ENCODE results near the gene SLC39A1.

SLC39A1 gene

GRCh38 chr1:153958961-153959260 lies 4.4 kb downstream of the SLC39A1 start:
- Histone ChIP-seq H3K36me3 (ENCODE audit: control insufficient read depth in 1 of 2, insufficient read depth in 2 of 2, low read length in 2 of 2) (peaks cover 13 to 14% of the 10 kb centered on the region in 2 donors), H3K27me3 (ENCODE audit: low read depth, low read length) (no peaks in the 10 kb centered on the region), H3K9me3 (ENCODE audit: control insufficient read depth in 1 of 2, low read length in 2 of 2) (no peaks in the 10 kb centered on the region), H3K27ac (ENCODE audit: low read length) (peak overlapping the region; percentile 73), H3K4me3 (ENCODE audit: low read depth in 1 of 2, low read length in 2 of 2) (peak overlapping the region; percentile 80 to 91), H3K4me1 (ENCODE audit: control insufficient read depth in 1 of 2, insufficient read depth in 2 of 2, low read length in 2 of 2) (peaks cover 32 to 52% of the 10 kb centered on the region in 2 donors)

GRCh38 chr1:153958111-153958960 lies 5.0 kb downstream of the SLC39A1 start, which contains the start of gene CRTC2:
TSS of gene CRTC2 (minus strand) at chr1:153958612. CDS start at chr1:153958497, 115 bp downstream.
- Histone ChIP-seq H3K36me3 (ENCODE audit: control insufficient read depth in 1 of 2, insufficient read depth in 2 of 2, low read length in 2 of 2) (peaks cover 14% of the 10 kb centered on the region in 2 donors), H3K27ac (ENCODE audit: low read length) (peak within 1 kb of the TSS; percentile 73), H3K4me1 (ENCODE audit: control insufficient read depth in 1 of 2, insufficient read depth in 2 of 2, low read length in 2 of 2) (peaks cover 32 to 52% of the 10 kb centered on the region in 2 donors), H3K4me3 (ENCODE audit: low read depth in 1 of 2, low read length in 2 of 2) (peak within 1 kb of the TSS; percentile 80 to 91), H3K9me3 (ENCODE audit: control insufficient read depth in 1 of 2, low read length in 2 of 2) (no peaks in the 10 kb centered on the region), H3K27me3 (ENCODE audit: low read depth, low read length) (no peaks in the 10 kb centered on the region)

- peak overlapping the region; percentile 73 for H3K27ac ChIP-seq (ENCODE audit: low read length)
- peak overlapping the region; percentile 80 to 91 for H3K4me3 ChIP-seq (ENCODE audit: low read depth in 1 of 2, low read length in 2 of 2)
- H3K36me3 ChIP-seq (ENCODE audit: control insufficient read depth in 1 of 2, insufficient read depth in 2 of 2, low read length in 2 of 2) = peaks cover 14 to 15% of the 10 kb centered on the region in 2 donors
- H3K9me3 ChIP-seq (ENCODE audit: control insufficient read depth in 1 of 2, low read length in 2 of 2) = no peaks in the 10 kb centered on the region
- no peaks in the 10 kb centered on the region for H3K27me3 ChIP-seq (ENCODE audit: low read depth, low read length)
- H3K4me1 ChIP-seq (ENCODE audit: control insufficient read depth in 1 of 2, insufficient read depth in 2 of 2, low read length in 2 of 2) = peaks cover 32 to 52% of the 10 kb centered on the region in 2 donors
Measured at GRCh38 chr1:153957744-153958110, 5.6 kb downstream of the SLC39A1 start.

- Histone ChIP-seq H3K27ac (ENCODE audit: low read length) (peak overlapping the region; percentile 73), H3K36me3 (ENCODE audit: control insufficient read depth in 1 of 2, insufficient read depth in 2 of 2, low read length in 2 of 2) (peaks cover 20 to 21% of the 10 kb centered on the region in 2 donors), H3K9me3 (ENCODE audit: control insufficient read depth in 1 of 2, low read length in 2 of 2) (no peaks in the 10 kb centered on the region), H3K4me3 (ENCODE audit: low read depth in 1 of 2, low read length in 2 of 2) (peak overlapping the region; percentile 80 to 91), H3K27me3 (ENCODE audit: low read depth, low read length) (no peaks in the 10 kb centered on the region), H3K4me1 (ENCODE audit: control insufficient read depth in 1 of 2, insufficient read depth in 2 of 2, low read length in 2 of 2) (peaks cover 31 to 47% of the 10 kb centered on the region in 2 donors)
Measured at GRCh38 chr1:153956997-153957715, 6.2 kb downstream of the SLC39A1 start.

- peaks cover 33 to 41% of the 10 kb centered on the region in 2 donors for H3K36me3 ChIP-seq (ENCODE audit: control insufficient read depth in 1 of 2, insufficient read depth in 2 of 2, low read length in 2 of 2)
- peaks cover 21 to 34% of the 10 kb centered on the region in 2 donors for H3K4me1 ChIP-seq (ENCODE audit: control insufficient read depth in 1 of 2, insufficient read depth in 2 of 2, low read length in 2 of 2)
- H3K9me3 ChIP-seq (ENCODE audit: control insufficient read depth in 1 of 2, low read length in 2 of 2) = no peaks in the 10 kb centered on the region
- H3K27me3 ChIP-seq (ENCODE audit: low read depth, low read length) = no peaks in the 10 kb centered on the region
- H3K4me3 ChIP-seq (ENCODE audit: low read depth in 1 of 2, low read length in 2 of 2) = no peak overlapping the region
- H3K27ac ChIP-seq (ENCODE audit: low read length) = no peak overlapping the region
Measured at GRCh38 chr1:153954826-153955225, 8.5 kb downstream of the SLC39A1 start.

GRCh38 chr1:153953859-153954365 lies 9.4 kb downstream of the SLC39A1 start:
- H3K4me1 ChIP-seq (ENCODE audit: control insufficient read depth in 1 of 2, insufficient read depth in 2 of 2, low read length in 2 of 2) = peaks cover 15 to 25% of the 10 kb centered on the region in 2 donors
- no peak overlapping the region for H3K27ac ChIP-seq (ENCODE audit: low read length)
- H3K36me3 ChIP-seq (ENCODE audit: control insufficient read depth in 1 of 2, insufficient read depth in 2 of 2, low read length in 2 of 2) = peaks cover 37 to 46% of the 10 kb centered on the region in 2 donors
- no peaks in the 10 kb centered on the region for H3K27me3 ChIP-seq (ENCODE audit: low read depth, low read length)
- no peak overlapping the region for H3K4me3 ChIP-seq (ENCODE audit: low read depth in 1 of 2, low read length in 2 of 2)
- no peaks in the 10 kb centered on the region for H3K9me3 ChIP-seq (ENCODE audit: control insufficient read depth in 1 of 2, low read length in 2 of 2)

- Histone ChIP-seq H3K4me1 (ENCODE audit: control insufficient read depth in 1 of 2, insufficient read depth in 2 of 2, low read length in 2 of 2) (peaks cover 10 to 18% of the 10 kb centered on the region in 2 donors), H3K4me3 (ENCODE audit: low read depth in 1 of 2, low read length in 2 of 2) (no peak overlapping the region), H3K9me3 (ENCODE audit: control insufficient read depth in 1 of 2, low read length in 2 of 2) (no peaks in the 10 kb centered on the region), H3K27me3 (ENCODE audit: low read depth, low read length) (no peaks in the 10 kb centered on the region), H3K27ac (ENCODE audit: low read length) (no peak overlapping the region), H3K36me3 (ENCODE audit: control insufficient read depth in 1 of 2, insufficient read depth in 2 of 2, low read length in 2 of 2) (peaks cover 48 to 56% of the 10 kb centered on the region in 2 donors)
Measured at GRCh38 chr1:153951801-153952200, 11.5 kb downstream of the SLC39A1 start.

GRCh38 chr1:153951183-153951582 lies 12.2 kb downstream of the SLC39A1 start:
- Histone ChIP-seq H3K4me3 (ENCODE audit: low read depth in 1 of 2, low read length in 2 of 2) (no peak overlapping the region), H3K4me1 (ENCODE audit: control insufficient read depth in 1 of 2, insufficient read depth in 2 of 2, low read length in 2 of 2) (peaks cover 6 to 15% of the 10 kb centered on the region in 2 donors), H3K9me3 (ENCODE audit: control insufficient read depth in 1 of 2, low read length in 2 of 2) (no peaks in the 10 kb centered on the region), H3K27me3 (ENCODE audit: low read depth, low read length) (no peaks in the 10 kb centered on the region), H3K36me3 (ENCODE audit: control insufficient read depth in 1 of 2, insufficient read depth in 2 of 2, low read length in 2 of 2) (peaks cover 48 to 56% of the 10 kb centered on the region in 2 donors), H3K27ac (ENCODE audit: low read length) (no peak overlapping the region)

- H3K4me3 ChIP-seq (ENCODE audit: low read depth in 1 of 2, low read length in 2 of 2) = peak within 1 kb of the TSS; percentile 77 to 87
- peak within 1 kb of the TSS; percentile 83 for H3K27ac ChIP-seq (ENCODE audit: low read length)
- H3K36me3 ChIP-seq (ENCODE audit: control insufficient read depth in 1 of 2, insufficient read depth in 2 of 2, low read length in 2 of 2) = peaks cover 34 to 48% of the 10 kb centered on the region in 2 donors
Measured at GRCh38 chr1:153946622-153947241, 16.6 kb downstream of the SLC39A1 start, which contains the start of gene DENND4B. TSS of gene DENND4B (minus strand) at chr1:153946718. CDS start at chr1:153944374, 2,344 bp downstream.

GRCh38 chr1:153945795-153946621 lies 17.3 kb downstream of the SLC39A1 start:
- no peaks in the 10 kb centered on the region for H3K27me3 ChIP-seq (ENCODE audit: low read depth, low read length)
- peak overlapping the region; percentile 77 to 87 for H3K4me3 ChIP-seq (ENCODE audit: low read depth in 1 of 2, low read length in 2 of 2)
- no peaks in the 10 kb centered on the region for H3K9me3 ChIP-seq (ENCODE audit: control insufficient read depth in 1 of 2, low read length in 2 of 2)
- H3K27ac ChIP-seq (ENCODE audit: low read length) = peak overlapping the region; percentile 83
- H3K4me1 ChIP-seq (ENCODE audit: control insufficient read depth in 1 of 2, insufficient read depth in 2 of 2, low read length in 2 of 2) = peaks cover 6 to 15% of the 10 kb centered on the region in 2 donors
- peaks cover 33 to 45% of the 10 kb centered on the region in 2 donors for H3K36me3 ChIP-seq (ENCODE audit: control insufficient read depth in 1 of 2, insufficient read depth in 2 of 2, low read length in 2 of 2)

More at GRCh38 chr1:153946622-153947241, 16.6 kb downstream of the SLC39A1 start, which contains the start of gene DENND4B:
- peaks cover 6 to 15% of the 10 kb centered on the region in 2 donors for H3K4me1 ChIP-seq (ENCODE audit: control insufficient read depth in 1 of 2, insufficient read depth in 2 of 2, low read length in 2 of 2)
- no peaks in the 10 kb centered on the region for H3K9me3 ChIP-seq (ENCODE audit: control insufficient read depth in 1 of 2, low read length in 2 of 2)
- no peaks in the 10 kb centered on the region for H3K27me3 ChIP-seq (ENCODE audit: low read depth, low read length)
